CD14-positive monocyte (primary cell): Measurements from ENCODE around the gene GALNT10. TPM values are rescaled to one million over a fixed set of nuclear protein-coding genes. Genes with fewer than 3 reads are reported as not detected.

Source experiments
- DNase-seq, 3 donors: peaks; one replicate each; pipeline ENCODE4 v3.0.0-alpha.2; 2011 to 2022
- H2AFZ ChIP-seq: 2 replicates; pipeline ENCODE4 v1.6.0; 2012; ENCODE audit warnings: mild to moderate bottlenecking, low read depth, low read length, inconsistent platforms; ENCODE audit not compliant: insufficient read depth, poor library complexity, severe bottlenecking
- H3K27ac ChIP-seq, 2 donors: 1 replicate in 1 of 2; 2 replicates in 1 of 2; pipeline ENCODE4 v1.5.1; 2012 to 2013; ENCODE audit warnings: low read length in 2 of 2, control low read depth in 1 of 2, inconsistent platforms in 1 of 2, low read depth in 1 of 2, mild to moderate bottlenecking in 1 of 2
- H3K27me3 ChIP-seq, 2 donors: one replicate each; pipeline versions ENCODE4 v1.6.0 to v1.6.1; 2011 to 2013; ENCODE audit warnings: low read length in 2 of 2; ENCODE audit not compliant: control insufficient read depth in 2 of 2, insufficient read depth in 2 of 2
- H3K36me3 ChIP-seq, 2 donors: replicated peaks in 1 of 2; 1 replicate in 1 of 2; 2 replicates in 1 of 2; pipeline versions ENCODE4 v1.5.1 to v1.6.1; 2012 to 2013; ENCODE audit warnings: low read length in 2 of 2, control low read depth in 1 of 2, inconsistent platforms in 1 of 2, mild to moderate bottlenecking in 1 of 2; ENCODE audit not compliant: insufficient read depth in 2 of 2, control insufficient read depth in 1 of 2
- H3K4me1 ChIP-seq, 2 donors: 1 replicate in 1 of 2; 2 replicates in 1 of 2; pipeline versions ENCODE4 v1.5.1 to v1.6.1; 2012 to 2013; ENCODE audit warnings: low read length in 2 of 2, control low read depth in 1 of 2, inconsistent platforms in 1 of 2, mild to moderate bottlenecking in 1 of 2, moderate library complexity in 1 of 2; ENCODE audit not compliant: insufficient read depth in 2 of 2, control insufficient read depth in 1 of 2
- H3K4me2 ChIP-seq: replicated peaks from 2 replicates; pipeline ENCODE3; 2012; ENCODE audit warnings: low read length, moderate library complexity, mild to moderate bottlenecking; ENCODE audit not compliant: poor library complexity, severe bottlenecking; ENCODE audit errors: extremely low read depth
- H3K4me3 ChIP-seq, 3 experiments: fragments of 200-600 bp in 1 of 3; sonication (generic) in 1 of 3; replicated peaks in 1 of 3; 1 replicate in 2 of 3; 2 replicates in 1 of 3; pipeline ENCODE4 v1.5.1; 2011 to 2013; ENCODE audit warnings: low read length in 3 of 3, mild to moderate bottlenecking in 3 of 3, control low read depth in 2 of 3, low read depth in 2 of 3, inconsistent platforms in 1 of 3, moderate library complexity in 1 of 3
- H3K79me2 ChIP-seq: 2 replicates; pipeline ENCODE4 v1.6.0; 2012; ENCODE audit warnings: mild to moderate bottlenecking, control low read depth, inconsistent platforms, low read length, moderate library complexity; ENCODE audit not compliant: insufficient read depth
- H3K9ac ChIP-seq: 2 replicates; pipeline ENCODE4 v1.6.0; 2017; ENCODE audit warnings: low read length, mild to moderate bottlenecking; ENCODE audit not compliant: insufficient read depth, poor library complexity, severe bottlenecking
- H3K9me3 ChIP-seq, 2 donors: replicated peaks in 1 of 2; 1 replicate in 1 of 2; 2 replicates in 1 of 2; pipeline versions ENCODE4 v1.5.1 to v1.6.1; 2012 to 2013; ENCODE audit warnings: low read length in 2 of 2, control low read depth in 1 of 2; ENCODE audit not compliant: control insufficient read depth in 1 of 2, insufficient read depth in 1 of 2
- H4K20me1 ChIP-seq: 2 replicates; pipeline ENCODE4 v1.6.0; 2012; ENCODE audit warnings: mild to moderate bottlenecking, low read length, control low read depth, moderate library complexity; ENCODE audit not compliant: insufficient read depth
- H3K27ac Mint-ChIP-seq, 7 donors: one replicate each; pipeline ENCODE4 v1.8.0; 2020; ENCODE audit warnings: mild to moderate bottlenecking in 7 of 7, mixed read lengths in 7 of 7, moderate library complexity in 6 of 7, inconsistent platforms in 2 of 7
- H3K27me3 Mint-ChIP-seq, 3 donors: one replicate each; pipeline ENCODE4 v1.8.0; 2021 to 2022; ENCODE audit warnings: low read depth in 3 of 3, mild to moderate bottlenecking in 3 of 3, mixed read lengths in 3 of 3, moderate library complexity in 3 of 3, inconsistent platforms in 1 of 3
- H3K36me3 Mint-ChIP-seq, 2 donors: one replicate each; pipeline ENCODE4 v1.8.0; 2020; ENCODE audit warnings: mixed read lengths in 2 of 2, inconsistent platforms in 1 of 2, mild to moderate bottlenecking in 1 of 2
- H3K4me1 Mint-ChIP-seq: one replicate; pipeline ENCODE4 v1.8.0; 2020; ENCODE audit warnings: mild to moderate bottlenecking, mixed read lengths
- H3K4me3 Mint-ChIP-seq, 2 donors: one replicate each; pipeline ENCODE4 v1.8.0; 2020; ENCODE audit warnings: mild to moderate bottlenecking in 2 of 2, mixed read lengths in 2 of 2, moderate library complexity in 1 of 2
- H3K9me3 Mint-ChIP-seq, 7 donors: one replicate each; pipeline ENCODE4 v1.8.0; 2020 to 2022; ENCODE audit warnings: mixed read lengths in 7 of 7, mild to moderate bottlenecking in 6 of 7, moderate library complexity in 6 of 7, inconsistent platforms in 2 of 7
- WGBS: methylation state at CpG from one replicate; pipeline ENCODE4 v1.1.5; 2013; ENCODE audit warnings: missing lambda C conversion rate; ENCODE audit not compliant: insufficient coverage; 5-methylcytosine and 5-hydroxymethylcytosine counted together
- intact Hi-C, 2 donors: fragments of 100-400 bp; cut with micrococcal nuclease; formaldehyde crosslinking; loops; one replicate each; pipeline versions ENCODE4 v1.15.0 to v1.15.1; 2023
- polyA plus RNA-seq, 3 donors: library from polyadenylated mRNA; depleted of rRNA in 1 of 3; unstranded in 2 of 3; stranded (reverse) in 1 of 3; fragments of 300-500 nt in 2 of 3; fragments of >200 nt in 1 of 3; fragmentation: Illumina TruSeq in 2 of 3; gene quantifications; 1 replicate in 2 of 3; 2 replicates in 1 of 3; pipeline ENCODE4 v1.2.3, GENCODE V29; 2012 to 2021
- TF ChIP-seq, protein P1 (sequence below): fragments of 200-600 bp; IDR thresholded peaks from one replicate; pipeline ENCODE4 v1.8.0; 2022; ENCODE audit warnings: antibody characterized with exemption, mild to moderate bottlenecking

Gene GALNT10
- polyA plus RNA-seq, 3 donors = 6.2 to 11.6 (median 7.3) TPM

DNA sequence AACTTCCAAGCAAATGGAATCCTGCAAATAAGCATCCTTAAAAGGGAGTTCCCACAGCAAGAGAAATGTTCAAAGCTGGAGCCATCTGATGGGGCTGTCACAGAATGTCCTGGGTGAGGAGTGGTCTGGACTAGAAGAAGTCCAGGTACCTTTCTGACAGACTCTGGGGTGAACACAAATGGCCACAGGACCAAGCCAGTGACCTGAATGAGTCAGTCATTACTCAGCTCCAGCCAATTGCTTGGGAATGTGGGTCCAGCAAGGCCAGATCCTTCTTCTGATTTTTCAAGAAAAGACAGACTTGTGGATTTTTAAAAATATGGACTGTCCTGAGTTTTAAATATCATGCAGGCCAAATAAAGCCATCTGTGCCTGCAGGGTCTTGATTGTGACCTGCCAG is 30.1 kb downstream of the GALNT10 start:
- intact Hi-C loops = no loop called here
- DNase-seq = no peak
- H3K27me3 Mint-ChIP-seq = no peaks in the 10 kb centered on the region
- H3K4me1 Mint-ChIP-seq = peaks cover 22% of the 10 kb centered on the region
- H3K4me3 ChIP-seq = no peak overlapping the region
- H3K9ac ChIP-seq = no peak overlapping the region
- H3K36me3 ChIP-seq = peaks cover 10 to 29% of the 10 kb centered on the region in 2 donors
- H3K4me3 Mint-ChIP-seq = no peak overlapping the region
- peaks cover 0 to 5% of the 10 kb centered on the region in 2 donors for H3K4me1 ChIP-seq
- no peak overlapping the region for H2AFZ ChIP-seq
- H3K27me3 ChIP-seq = no peaks in the 10 kb centered on the region
- H3K9me3 ChIP-seq = no peaks in the 10 kb centered on the region
- H4K20me1 ChIP-seq = peaks cover 10% of the 10 kb centered on the region
- no peak overlapping the region for H3K27ac ChIP-seq
- H3K36me3 Mint-ChIP-seq = peaks cover 26 to 36% of the 10 kb centered on the region in 2 donors
- no peak overlapping the region for H3K4me2 ChIP-seq
- H3K27ac Mint-ChIP-seq = no peak overlapping the region
- H3K79me2 ChIP-seq = no peaks in the 10 kb centered on the region
- peaks cover 0 to 7% (median 6%) of the 10 kb centered on the region in 7 donors for H3K9me3 Mint-ChIP-seq
- TF ChIP-seq, protein P1, sequence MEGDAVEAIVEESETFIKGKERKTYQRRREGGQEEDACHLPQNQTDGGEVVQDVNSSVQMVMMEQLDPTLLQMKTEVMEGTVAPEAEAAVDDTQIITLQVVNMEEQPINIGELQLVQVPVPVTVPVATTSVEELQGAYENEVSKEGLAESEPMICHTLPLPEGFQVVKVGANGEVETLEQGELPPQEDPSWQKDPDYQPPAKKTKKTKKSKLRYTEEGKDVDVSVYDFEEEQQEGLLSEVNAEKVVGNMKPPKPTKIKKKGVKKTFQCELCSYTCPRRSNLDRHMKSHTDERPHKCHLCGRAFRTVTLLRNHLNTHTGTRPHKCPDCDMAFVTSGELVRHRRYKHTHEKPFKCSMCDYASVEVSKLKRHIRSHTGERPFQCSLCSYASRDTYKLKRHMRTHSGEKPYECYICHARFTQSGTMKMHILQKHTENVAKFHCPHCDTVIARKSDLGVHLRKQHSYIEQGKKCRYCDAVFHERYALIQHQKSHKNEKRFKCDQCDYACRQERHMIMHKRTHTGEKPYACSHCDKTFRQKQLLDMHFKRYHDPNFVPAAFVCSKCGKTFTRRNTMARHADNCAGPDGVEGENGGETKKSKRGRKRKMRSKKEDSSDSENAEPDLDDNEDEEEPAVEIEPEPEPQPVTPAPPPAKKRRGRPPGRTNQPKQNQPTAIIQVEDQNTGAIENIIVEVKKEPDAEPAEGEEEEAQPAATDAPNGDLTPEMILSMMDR = no peak

DNA sequence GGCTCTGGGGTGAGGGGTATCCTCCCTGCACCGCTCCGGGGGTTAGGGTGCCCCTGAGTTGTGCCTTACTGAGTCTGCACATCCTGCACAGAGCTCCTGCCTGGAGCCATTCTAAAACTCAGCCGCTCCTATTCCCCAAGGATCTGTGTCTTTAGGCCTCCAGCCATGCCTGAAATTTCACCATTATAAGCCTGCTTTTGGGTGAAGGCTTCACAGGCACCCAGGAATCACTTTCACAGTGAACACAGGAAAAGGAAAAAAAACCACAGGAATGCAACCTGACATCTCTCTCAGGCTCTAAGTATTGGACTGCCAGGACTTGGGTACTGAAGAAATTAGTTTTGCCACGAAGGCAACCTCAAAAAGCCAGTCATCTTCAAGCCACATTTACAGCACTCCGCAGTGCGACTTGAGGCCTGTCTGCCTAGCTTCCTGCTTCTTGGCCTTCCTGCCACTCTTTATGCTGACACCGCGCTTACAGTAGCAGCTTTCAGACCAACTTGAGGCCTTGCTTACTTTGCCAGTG is 30.9 kb downstream of the GALNT10 start:
- no peak for DNase-seq
- TF ChIP-seq, protein P1 = no peak
- peaks cover 10 to 29% of the 10 kb centered on the region in 2 donors for H3K36me3 ChIP-seq
- H3K27ac Mint-ChIP-seq = no peak overlapping the region
- H3K4me3 Mint-ChIP-seq = no peak overlapping the region
- H3K4me1 Mint-ChIP-seq = peaks cover 22% of the 10 kb centered on the region
- H3K9me3 ChIP-seq = no peaks in the 10 kb centered on the region
- H4K20me1 ChIP-seq = peaks cover 9% of the 10 kb centered on the region
- H3K36me3 Mint-ChIP-seq = peaks cover 25 to 37% of the 10 kb centered on the region in 2 donors
- no peak overlapping the region for H2AFZ ChIP-seq
- H3K27me3 Mint-ChIP-seq = no peaks in the 10 kb centered on the region
- intact Hi-C loops = no loop called here
- H3K4me2 ChIP-seq = no peak overlapping the region
- peaks cover 0 to 5% of the 10 kb centered on the region in 2 donors for H3K4me1 ChIP-seq
- H3K9ac ChIP-seq = no peak overlapping the region
- no peaks in the 10 kb centered on the region for H3K79me2 ChIP-seq
- no peak overlapping the region for H3K4me3 ChIP-seq
- WGBS = 3% methylated on average over 4 of the region's 8 CpGs
- no peaks in the 10 kb centered on the region for H3K27me3 ChIP-seq
- no peak overlapping the region for H3K27ac ChIP-seq
- H3K9me3 Mint-ChIP-seq = peaks cover 1 to 12% (median 8%) of the 10 kb centered on the region in 7 donors
